ENCODE results near the gene TCAIM. TPM values are rescaled to one million over a fixed set of nuclear protein-coding genes. Genes with fewer than 3 reads are reported as not detected.

The TCAIM gene
- total and polyA plus RNA-seq, 2 experiments from 2014 or later = 20.7 to 36.3 TPM

DNA sequence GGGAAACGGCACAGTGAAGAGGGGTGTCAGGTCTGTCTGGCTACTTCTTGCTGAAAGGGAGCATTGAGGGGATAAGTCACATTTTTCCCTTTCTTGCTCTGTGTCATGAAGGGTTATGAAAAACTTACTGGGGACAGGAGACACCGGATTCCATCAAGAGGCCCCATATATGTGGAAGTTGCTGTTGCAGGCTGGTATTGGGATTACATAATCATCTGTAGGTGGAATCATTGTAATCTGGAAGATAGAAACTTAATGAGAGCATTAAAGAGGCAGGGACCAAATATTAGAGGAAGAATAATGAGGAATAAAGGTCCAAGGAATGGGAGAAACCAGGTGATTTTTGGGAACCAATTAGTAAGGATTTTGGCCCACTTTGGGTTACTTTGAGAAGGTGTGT lies 4.2 kb upstream of the TCAIM start:
- Histone ChIP-seq H2AFZ (no peak overlapping the region), H3K4me1 (ENCODE audit: insufficient read depth) (peaks cover 8% of the 10 kb centered on the region), H3K27ac (no peak overlapping the region), H3K36me3 (replicated peaks; ENCODE audit: insufficient read depth, low read depth) (no peaks in the 10 kb centered on the region), H3K4me3 (no peak overlapping the region), H3K9me2 (replicated peaks; ENCODE audit: insufficient read depth) (no peaks in the 10 kb centered on the region), H4K20me1 (ENCODE audit: insufficient read depth, poor library complexity, severe bottlenecking) (no peaks in the 10 kb centered on the region), H3K27me3 (no peaks in the 10 kb centered on the region), H3K4me2 (no peak overlapping the region), H3K9me3 (ENCODE audit: low read depth) (no peaks in the 10 kb centered on the region), H3K79me2 (peaks cover 3% of the 10 kb centered on the region)
- WGBS (ENCODE audit: low lambda C conversion rate, missing lambda C conversion rate) = 76% methylated on average over 2 of the region's 2 CpGs
- TF ChIP-seq CTCF (IDR thresholded peaks at IDR 0.05; ENCODE audit: poor library complexity) = no peak
- no peak for TF ChIP-seq EZH2 (IDR thresholded peaks at IDR 0.05; ENCODE audit: borderline replicate concordance)
- no peak for TF ChIP-seq EZH2phosphoT487 (IDR thresholded peaks at IDR 0.05; ENCODE audit: low read depth, severe bottlenecking, unreplicated experiment)
- DNase-seq (ENCODE audit: low spot score) = no peak

GRCh38 chr3:44337248-44337785 lies 1.2 kb upstream of the TCAIM start:
- H3K27me3 ChIP-seq = no peaks in the 10 kb centered on the region
- peak overlapping the region; percentile 55 for H2AFZ ChIP-seq
- DNase-seq (ENCODE audit: low spot score) = peak; percentile 26

GRCh38 chr3:44338828-44339127 lies 212 bp downstream of the TCAIM start:
- Histone ChIP-seq H3K27ac (peak overlapping the region; percentile 97), H2AFZ (peak overlapping the region; percentile 45), H3K4me3 (peak overlapping the region; percentile 81), H3K9me3 (ENCODE audit: low read depth) (no peaks in the 10 kb centered on the region), H4K20me1 (ENCODE audit: insufficient read depth, poor library complexity, severe bottlenecking) (no peaks in the 10 kb centered on the region), H3K79me2 (peaks cover 44% of the 10 kb centered on the region), H3K4me1 (ENCODE audit: insufficient read depth) (peaks cover 14% of the 10 kb centered on the region), H3K4me2 (peak overlapping the region; percentile 77), H3K27me3 (no peaks in the 10 kb centered on the region), H3K9me2 (replicated peaks; ENCODE audit: insufficient read depth) (no peaks in the 10 kb centered on the region), H3K36me3 (replicated peaks; ENCODE audit: insufficient read depth, low read depth) (no peaks in the 10 kb centered on the region)
- WGBS (ENCODE audit: low lambda C conversion rate, missing lambda C conversion rate) = under 1% methylated on average over 15 of the region's 15 CpGs
- TF ChIP-seq CTCF (IDR thresholded peaks at IDR 0.05; ENCODE audit: poor library complexity) (no peak), EZH2 (IDR thresholded peaks at IDR 0.05; ENCODE audit: borderline replicate concordance) (no peak), EZH2phosphoT487 (IDR thresholded peaks at IDR 0.05; ENCODE audit: low read depth, severe bottlenecking, unreplicated experiment) (no peak)
- DNase-seq (ENCODE audit: low spot score) = no peak

More at GRCh38 chr3:44337248-44337785, 1.2 kb upstream of the TCAIM start:
- no peaks in the 10 kb centered on the region for H3K9me3 ChIP-seq (ENCODE audit: low read depth)
- TF ChIP-seq CTCF (IDR thresholded peaks at IDR 0.05; ENCODE audit: poor library complexity) (peak; percentile 20), EZH2phosphoT487 (IDR thresholded peaks at IDR 0.05; ENCODE audit: low read depth, severe bottlenecking, unreplicated experiment) (no peak), EZH2 (IDR thresholded peaks at IDR 0.05; ENCODE audit: borderline replicate concordance) (no peak)
- H3K27ac ChIP-seq = peak overlapping the region; percentile 97
- H4K20me1 ChIP-seq (ENCODE audit: insufficient read depth, poor library complexity, severe bottlenecking) = no peaks in the 10 kb centered on the region
- no peaks in the 10 kb centered on the region for H3K9me2 ChIP-seq (replicated peaks; ENCODE audit: insufficient read depth)
- H3K4me3 ChIP-seq = peak overlapping the region; percentile 81
- 36% methylated on average over 5 of the region's 5 CpGs for WGBS (ENCODE audit: low lambda C conversion rate, missing lambda C conversion rate)
- H3K79me2 ChIP-seq = peaks cover 30% of the 10 kb centered on the region
- H3K36me3 ChIP-seq (replicated peaks; ENCODE audit: insufficient read depth, low read depth) = no peaks in the 10 kb centered on the region
- peaks cover 14% of the 10 kb centered on the region for H3K4me1 ChIP-seq (ENCODE audit: insufficient read depth)
- peak overlapping the region; percentile 77 for H3K4me2 ChIP-seq

Measured in hepatocyte (in vitro differentiated cells).